ENCODE measurements around the gene NCAM2.

DNA sequence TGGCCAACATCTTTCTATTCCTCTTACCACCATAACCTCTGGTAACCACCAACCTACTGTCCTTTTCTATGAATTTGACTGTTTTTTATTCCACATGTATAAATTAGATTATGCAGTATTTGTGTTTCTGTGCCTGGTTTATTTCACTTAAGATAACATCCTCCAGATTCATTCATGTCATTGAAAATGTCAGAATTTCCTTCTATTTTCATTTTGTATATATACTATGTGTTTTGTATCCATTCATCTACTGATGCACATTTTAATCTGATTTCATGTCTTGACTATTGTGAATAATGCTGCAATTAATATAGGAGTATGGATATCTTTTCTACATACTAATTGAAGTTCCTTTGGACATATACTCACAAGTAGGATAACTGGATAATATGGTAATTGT, 403.2 kb downstream of the NCAM2 start:
- TF ChIP-seq EZH2 (IDR thresholded peaks at IDR 0.05; ENCODE audit: borderline replicate concordance, insufficient read depth, low read depth, low read length, poor library complexity, severe bottlenecking) = no peak
- TF ChIP-seq, protein P1, sequence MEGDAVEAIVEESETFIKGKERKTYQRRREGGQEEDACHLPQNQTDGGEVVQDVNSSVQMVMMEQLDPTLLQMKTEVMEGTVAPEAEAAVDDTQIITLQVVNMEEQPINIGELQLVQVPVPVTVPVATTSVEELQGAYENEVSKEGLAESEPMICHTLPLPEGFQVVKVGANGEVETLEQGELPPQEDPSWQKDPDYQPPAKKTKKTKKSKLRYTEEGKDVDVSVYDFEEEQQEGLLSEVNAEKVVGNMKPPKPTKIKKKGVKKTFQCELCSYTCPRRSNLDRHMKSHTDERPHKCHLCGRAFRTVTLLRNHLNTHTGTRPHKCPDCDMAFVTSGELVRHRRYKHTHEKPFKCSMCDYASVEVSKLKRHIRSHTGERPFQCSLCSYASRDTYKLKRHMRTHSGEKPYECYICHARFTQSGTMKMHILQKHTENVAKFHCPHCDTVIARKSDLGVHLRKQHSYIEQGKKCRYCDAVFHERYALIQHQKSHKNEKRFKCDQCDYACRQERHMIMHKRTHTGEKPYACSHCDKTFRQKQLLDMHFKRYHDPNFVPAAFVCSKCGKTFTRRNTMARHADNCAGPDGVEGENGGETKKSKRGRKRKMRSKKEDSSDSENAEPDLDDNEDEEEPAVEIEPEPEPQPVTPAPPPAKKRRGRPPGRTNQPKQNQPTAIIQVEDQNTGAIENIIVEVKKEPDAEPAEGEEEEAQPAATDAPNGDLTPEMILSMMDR (IDR thresholded peaks at IDR 0.05) = no peak
